Measurements from ENCODE around the gene VAV2. TPM values are rescaled to one million over a fixed set of nuclear protein-coding genes. Genes with fewer than 3 reads are reported as not detected.

The VAV2 gene
- total RNA-seq, 1 donor = 13.4 TPM

GRCh38 chr9:133888809-133889491 is 103.2 kb downstream of the VAV2 start:
- H3K4me3 ChIP-seq (ENCODE audit: low read depth, low read length) = no peak overlapping the region
- DNase-seq (ENCODE audit: low read depth) = no peak
- no peak for TF ChIP-seq CTCF (IDR thresholded peaks at IDR 0.05; ENCODE audit: insufficient read depth, low read depth, low read length)

GRCh38 chr9:133888048-133888808 is 103.9 kb downstream of the VAV2 start:
- DNase-seq (ENCODE audit: low read depth) = no peak
- TF ChIP-seq CTCF (IDR thresholded peaks at IDR 0.05; ENCODE audit: insufficient read depth, low read depth, low read length) = no peak
- no peak overlapping the region for H3K4me3 ChIP-seq (ENCODE audit: low read depth, low read length)

- no peak for DNase-seq (ENCODE audit: low read depth)
- TF ChIP-seq CTCF (IDR thresholded peaks at IDR 0.05; ENCODE audit: insufficient read depth, low read depth, low read length) = no peak
- no peak overlapping the region for H3K4me3 ChIP-seq (ENCODE audit: low read depth, low read length)
Observed at GRCh38 chr9:133887540-133888047, 104.5 kb downstream of the VAV2 start.

GRCh38 chr9:133886563-133887501 is 105.3 kb downstream of the VAV2 start:
- no peak for TF ChIP-seq CTCF (IDR thresholded peaks at IDR 0.05; ENCODE audit: insufficient read depth, low read depth, low read length)
- H3K4me3 ChIP-seq (ENCODE audit: low read depth, low read length) = no peak overlapping the region
- no peak for DNase-seq (ENCODE audit: low read depth)

GRCh38 chr9:133884907-133885744 is 107.0 kb downstream of the VAV2 start:
- H3K4me3 ChIP-seq (ENCODE audit: low read depth, low read length) = no peak overlapping the region
- DNase-seq (ENCODE audit: low read depth) = no peak
- no peak for TF ChIP-seq CTCF (IDR thresholded peaks at IDR 0.05; ENCODE audit: insufficient read depth, low read depth, low read length)

Data from fibroblast of villous mesenchyme (primary cell).